Fibroblast of lung (primary cell): ENCODE results near the gene PSMD2. TPM values are rescaled to one million over a fixed set of nuclear protein-coding genes. Genes with fewer than 3 reads are reported as not detected.
A peak's percentile ranks its signal among the peaks of the same experiment; 100 is the strongest.
"Not testable (repeated sequence)": the region's sequence is repeated elsewhere in the genome, so short reads cannot be mapped to it uniquely, and the experiment has no call there.

Experiments used
- DNase-seq, 2 donors: peaks; one replicate each; pipeline versions ENCODE4 v3.0.0 to v3.0.0-alpha.2; 2010; ENCODE audit warnings: low read depth in 2 of 2
- H2AFZ ChIP-seq: 2 replicates; pipeline ENCODE4 v1.5.1; 2012; ENCODE audit warnings: low read length, control low read depth, inconsistent platforms
- H3K27ac ChIP-seq: 2 replicates; pipeline ENCODE4 v1.5.1; 2011; ENCODE audit warnings: low read length, control low read depth; ENCODE audit not compliant: insufficient read depth
- H3K27me3 ChIP-seq: 2 replicates; pipeline ENCODE4 v1.5.1; 2011; ENCODE audit warnings: mild to moderate bottlenecking, low read length; ENCODE audit not compliant: control insufficient read depth, insufficient read depth
- H3K36me3 ChIP-seq: 2 replicates; pipeline ENCODE4 v1.5.1; 2011; ENCODE audit warnings: low read length; ENCODE audit not compliant: control insufficient read depth, insufficient read depth
- H3K4me1 ChIP-seq: 2 replicates; pipeline ENCODE4 v1.5.1; 2011; ENCODE audit warnings: low read length; ENCODE audit not compliant: control insufficient read depth, insufficient read depth; ENCODE audit errors: extremely low read depth
- H3K4me2 ChIP-seq: 2 replicates; pipeline ENCODE4 v1.5.1; 2011; ENCODE audit warnings: low read length, control low read depth; ENCODE audit not compliant: insufficient read depth; ENCODE audit errors: extremely low read depth
- H3K4me3 ChIP-seq, 4 experiments: fragments of 200-600 bp in 1 of 4; sonication (generic) in 1 of 4; replicated peaks in 1 of 4; 2 replicates each; pipeline ENCODE4 v1.5.1; 2011 to 2016; ENCODE audit warnings: low read length in 4 of 4, low read depth in 3 of 4, mild to moderate bottlenecking in 3 of 4, control low read depth in 2 of 4, inconsistent platforms in 1 of 4, mixed read lengths in 1 of 4; ENCODE audit not compliant: insufficient read depth in 1 of 4; ENCODE audit errors: control extremely low read depth in 1 of 4
- H3K79me2 ChIP-seq: 2 replicates; pipeline ENCODE4 v1.5.1; 2012; ENCODE audit warnings: mild to moderate bottlenecking, low read length, inconsistent platforms; ENCODE audit not compliant: control insufficient read depth, insufficient read depth
- H3K9ac ChIP-seq: 2 replicates; pipeline ENCODE4 v1.5.1; 2011; ENCODE audit warnings: mild to moderate bottlenecking, low read length, control low read depth; ENCODE audit not compliant: insufficient read depth
- H3K9me3 ChIP-seq: 2 replicates; pipeline ENCODE4 v1.5.1; 2012; ENCODE audit warnings: low read depth, low read length; ENCODE audit not compliant: control insufficient read depth, insufficient read depth
- H4K20me1 ChIP-seq: 2 replicates; pipeline ENCODE4 v1.5.1; 2011; ENCODE audit warnings: low read length; ENCODE audit not compliant: control insufficient read depth, insufficient read depth; ENCODE audit errors: extremely low read depth
- EZH2 ChIP-seq: IDR thresholded peaks from 2 replicates; pipeline ENCODE4 v1.5.1; 2012; ENCODE audit warnings: low read length, control low read depth, mild to moderate bottlenecking; ENCODE audit errors: missing control alignments
- polyA plus RNA-seq, 2 donors: library from polyadenylated mRNA; depleted of rRNA in 1 of 2; stranded (reverse) in 1 of 2; unstranded in 1 of 2; fragments of >200 nt; gene quantifications; 2 replicates each; pipeline ENCODE4 v1.2.1, GENCODE V29; 2011 to 2012; ENCODE audit warnings: missing spikeins in 1 of 2
- total RNA-seq: library from RNA; depleted of rRNA; stranded (reverse); fragments of >200 nt; gene quantifications from 2 replicates; pipeline ENCODE4 v1.2.1, GENCODE V29; 2014
- TF ChIP-seq, protein P1 (sequence below), 2 donors: IDR thresholded peaks in 1 of 2; conservative IDR thresholded peaks in 1 of 2; 1 replicate in 1 of 2; 2 replicates in 1 of 2; pipeline ENCODE4 v1.5.1; 2011 to 2012; ENCODE audit warnings: low read length in 2 of 2, control low read depth in 1 of 2, inconsistent platforms in 1 of 2, low read depth in 1 of 2, mild to moderate bottlenecking in 1 of 2

PSMD2 gene
- total and polyA plus RNA-seq, 2 donors (not counting 1 experiment from before 2014, with no cell fraction given), result 188 to 429 TPM

DNA sequence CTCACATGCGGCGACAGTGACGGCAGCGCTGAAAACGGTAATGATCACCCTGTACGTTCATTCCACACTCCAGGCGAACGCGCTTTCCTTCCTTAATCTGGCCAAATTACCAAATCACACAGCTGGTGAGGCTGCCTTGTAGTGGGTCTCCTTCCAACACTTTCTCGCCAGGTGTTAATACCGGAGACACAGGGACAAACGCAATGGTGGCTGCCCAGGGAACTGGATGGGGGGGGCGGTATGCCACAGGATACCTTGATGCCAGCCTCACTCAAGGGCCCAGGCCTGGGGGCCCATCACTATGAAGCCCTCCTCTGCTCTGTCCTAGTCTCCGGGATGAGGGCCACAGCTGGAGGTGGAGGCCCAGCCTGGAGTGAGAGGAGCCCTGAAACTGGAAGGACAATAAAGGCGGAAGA lies 36.3 kb upstream of the PSMD2 start:
- no peak overlapping the region for H3K4me3 ChIP-seq
- no peaks in the 10 kb centered on the region for H3K9me3 ChIP-seq
- H3K79me2 ChIP-seq, result no peaks in the 10 kb centered on the region
- no peak overlapping the region for H3K27ac ChIP-seq
- H2AFZ ChIP-seq, result no peak overlapping the region
- no peak for DNase-seq
- H3K9ac ChIP-seq, result no peak overlapping the region
- peaks cover 32% of the 10 kb centered on the region for H3K27me3 ChIP-seq
- no peaks in the 10 kb centered on the region for H4K20me1 ChIP-seq
- peak overlapping the region; percentile 9 for H3K4me2 ChIP-seq
- peaks cover 5% of the 10 kb centered on the region for H3K4me1 ChIP-seq
- TF ChIP-seq, protein P1, sequence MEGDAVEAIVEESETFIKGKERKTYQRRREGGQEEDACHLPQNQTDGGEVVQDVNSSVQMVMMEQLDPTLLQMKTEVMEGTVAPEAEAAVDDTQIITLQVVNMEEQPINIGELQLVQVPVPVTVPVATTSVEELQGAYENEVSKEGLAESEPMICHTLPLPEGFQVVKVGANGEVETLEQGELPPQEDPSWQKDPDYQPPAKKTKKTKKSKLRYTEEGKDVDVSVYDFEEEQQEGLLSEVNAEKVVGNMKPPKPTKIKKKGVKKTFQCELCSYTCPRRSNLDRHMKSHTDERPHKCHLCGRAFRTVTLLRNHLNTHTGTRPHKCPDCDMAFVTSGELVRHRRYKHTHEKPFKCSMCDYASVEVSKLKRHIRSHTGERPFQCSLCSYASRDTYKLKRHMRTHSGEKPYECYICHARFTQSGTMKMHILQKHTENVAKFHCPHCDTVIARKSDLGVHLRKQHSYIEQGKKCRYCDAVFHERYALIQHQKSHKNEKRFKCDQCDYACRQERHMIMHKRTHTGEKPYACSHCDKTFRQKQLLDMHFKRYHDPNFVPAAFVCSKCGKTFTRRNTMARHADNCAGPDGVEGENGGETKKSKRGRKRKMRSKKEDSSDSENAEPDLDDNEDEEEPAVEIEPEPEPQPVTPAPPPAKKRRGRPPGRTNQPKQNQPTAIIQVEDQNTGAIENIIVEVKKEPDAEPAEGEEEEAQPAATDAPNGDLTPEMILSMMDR (conservative IDR thresholded peaks at IDR 0.05 in 1 of 2, IDR thresholded peaks at IDR 0.05 in 1 of 2; ENCODE audit: low read depth in 1 of 2, low read length in 2 of 2), result no peak
- no peak for TF ChIP-seq EZH2
- H3K36me3 ChIP-seq, result no peaks in the 10 kb centered on the region

DNA sequence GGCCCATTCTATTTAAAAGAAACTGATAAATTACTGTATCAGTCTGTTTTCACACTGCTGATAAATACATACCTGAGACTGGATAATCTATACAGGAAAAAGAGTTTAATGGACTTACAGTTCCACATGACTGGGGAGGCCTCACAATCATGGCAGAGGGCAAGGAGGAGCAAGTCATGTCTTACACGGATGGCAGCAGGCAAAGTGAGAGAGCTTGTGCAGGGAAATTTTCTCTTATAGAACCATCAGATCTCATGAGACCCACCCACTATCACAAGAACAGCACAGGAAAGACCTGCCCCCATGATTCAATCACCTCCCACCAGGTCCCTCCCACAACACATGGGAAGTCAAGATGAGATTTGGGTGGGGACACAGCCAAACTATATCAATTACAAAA lies 31.8 kb upstream of the PSMD2 start:
- not testable (repeated sequence) for H3K79me2 ChIP-seq

DNA sequence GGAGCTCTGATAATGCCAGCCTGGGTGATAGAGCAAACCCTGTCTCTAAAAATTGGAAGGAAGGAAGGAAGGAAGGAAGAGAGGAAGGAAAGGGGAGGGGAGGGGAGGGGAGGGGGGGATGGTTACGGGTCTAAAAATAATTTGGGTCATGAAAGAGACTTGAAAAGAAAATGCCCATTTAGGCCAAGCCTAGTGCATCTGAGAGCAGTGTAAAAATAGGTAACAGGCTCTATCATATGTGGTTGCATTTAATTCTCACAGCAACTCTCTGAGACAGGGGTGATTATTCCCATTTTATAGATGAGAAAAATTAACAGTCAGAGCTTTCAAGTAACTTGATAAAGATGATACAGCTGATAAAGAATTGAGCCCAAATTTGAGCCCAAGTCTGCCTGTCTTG lies 26.8 kb upstream of the PSMD2 start:
- H3K79me2 ChIP-seq, result no peaks in the 10 kb centered on the region
- no peaks in the 10 kb centered on the region for H3K4me1 ChIP-seq
- H3K36me3 ChIP-seq, result no peaks in the 10 kb centered on the region
- no peak for DNase-seq
- H3K4me2 ChIP-seq, result no peak overlapping the region
- H2AFZ ChIP-seq, result no peak overlapping the region
- H3K4me3 ChIP-seq, result no peak overlapping the region
- no peaks in the 10 kb centered on the region for H3K9me3 ChIP-seq
- H4K20me1 ChIP-seq, result no peaks in the 10 kb centered on the region
- H3K9ac ChIP-seq, result no peak overlapping the region
- no peak overlapping the region for H3K27ac ChIP-seq
- peaks cover 20% of the 10 kb centered on the region for H3K27me3 ChIP-seq
- no peak for TF ChIP-seq EZH2
- TF ChIP-seq, protein P1 (conservative IDR thresholded peaks at IDR 0.05 in 1 of 2, IDR thresholded peaks at IDR 0.05 in 1 of 2; ENCODE audit: low read depth in 1 of 2, low read length in 2 of 2), result no peak

More for the DNA sequence above, 31.8 kb upstream of the PSMD2 start:
- H3K36me3 ChIP-seq, H3K27ac ChIP-seq, H3K4me2 ChIP-seq, H3K27me3 ChIP-seq, H2AFZ ChIP-seq, H3K9me3 ChIP-seq, H3K9ac ChIP-seq, DNase-seq, H4K20me1 ChIP-seq, H3K4me3 ChIP-seq, H3K4me1 ChIP-seq: not testable (repeated sequence)
